Activated naive CD4-positive, alpha-beta T cell treated with anti-CD3 and anti-CD28 coated beads for 36 hours (primary cell): ENCODE results near the gene TRIOBP. TPM values are rescaled to one million over a fixed set of nuclear protein-coding genes. Genes with fewer than 3 reads are reported as not detected.

Experiments
- CTCF ChIA-PET: fragments of 350-600 bp; sonication (Branson Sonifier 250); formaldehyde crosslinking; loops from one replicate; lab custom pipeline; 2021; ENCODE audit warnings: antibody characterized with exemption; lab: Charles Lee
- DNase-seq: peaks from one replicate; pipeline ENCODE4 v3.0.0-alpha.2; 2020
- H3K27ac Mint-ChIP-seq: one replicate; pipeline ENCODE4 v1.8.0; 2021; ENCODE audit warnings: mild to moderate bottlenecking, mixed read lengths
- H3K27me3 Mint-ChIP-seq: one replicate; pipeline ENCODE4 v1.8.0; 2021; ENCODE audit warnings: low read depth, mixed read lengths
- H3K36me3 Mint-ChIP-seq: one replicate; pipeline ENCODE4 v1.8.0; 2021; ENCODE audit warnings: low read depth, mixed read lengths
- H3K4me1 Mint-ChIP-seq: one replicate; pipeline ENCODE4 v1.8.0; 2021; ENCODE audit warnings: low read depth, mixed read lengths
- H3K4me3 Mint-ChIP-seq: one replicate; pipeline ENCODE4 v1.8.0; 2021; ENCODE audit warnings: mild to moderate bottlenecking, moderate library complexity, mixed read lengths
- H3K9me3 Mint-ChIP-seq: one replicate; pipeline ENCODE4 v1.8.0; 2021; ENCODE audit warnings: mixed read lengths
- intact Hi-C: fragments of 100-400 bp; cut with micrococcal nuclease; formaldehyde crosslinking; loops from one replicate; pipeline ENCODE4 v1.15.1; 2023
- total RNA-seq, 2 experiments: library from RNA; stranded (reverse); gene quantifications; one replicate each; pipeline ENCODE4 v1.2.3, GENCODE V29; 2021

Gene TRIOBP
- total RNA-seq, 2 experiments from 2014 or later: 17.5 to 18.8 TPM

GRCh38 chr22:37802310-37803194 is 105.7 kb downstream of the TRIOBP start:
- no peaks in the 10 kb centered on the region for H3K9me3 Mint-ChIP-seq
- intact Hi-C loops: no loop called here
- no peaks in the 10 kb centered on the region for H3K36me3 Mint-ChIP-seq
- H3K27ac Mint-ChIP-seq: no peak overlapping the region
- H3K4me1 Mint-ChIP-seq: peaks cover 35% of the 10 kb centered on the region
- peak; percentile 43 for DNase-seq
- H3K27me3 Mint-ChIP-seq: peaks cover 35% of the 10 kb centered on the region
- H3K4me3 Mint-ChIP-seq: peak overlapping the region; percentile 70
- CTCF ChIA-PET: interaction anchor here (1.3 to 1.9 kb wide), 2 partner anchors 15 to 22 kb away, joined by 4 to 9 read pairs; no protein-coding TSS in a partner anchor

DNA sequence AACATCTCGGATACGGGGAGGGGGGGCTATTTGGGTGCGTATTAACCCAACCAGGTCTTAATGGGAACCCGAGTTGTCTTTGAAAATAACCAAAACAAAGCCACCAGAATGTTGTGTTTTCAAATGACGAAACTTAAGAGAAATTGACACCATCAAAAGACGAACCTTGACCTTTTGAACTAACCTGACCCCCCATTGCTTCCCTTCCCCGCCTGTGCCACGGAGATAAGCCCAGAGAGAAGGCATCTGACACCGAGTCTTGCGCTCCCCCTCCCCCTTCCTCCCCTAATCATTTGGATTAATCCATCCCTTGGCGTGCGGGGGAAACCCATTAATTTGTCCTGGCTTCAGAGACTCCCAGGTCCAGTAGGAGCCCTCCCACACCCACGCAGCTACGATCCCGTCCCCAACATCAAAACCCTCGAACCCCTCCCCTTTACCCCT is 106.4 kb downstream of the TRIOBP start:
- intact Hi-C loops: no loop called here
- H3K27ac Mint-ChIP-seq: no peak overlapping the region
- no peaks in the 10 kb centered on the region for H3K36me3 Mint-ChIP-seq
- CTCF ChIA-PET: interaction anchor here (1.9 kb wide), 1 partner anchor 15 kb away, joined by 9 read pairs; no protein-coding TSS in a partner anchor
- H3K4me1 Mint-ChIP-seq: peaks cover 37% of the 10 kb centered on the region
- peaks cover 37% of the 10 kb centered on the region for H3K27me3 Mint-ChIP-seq
- no peak for DNase-seq
- no peaks in the 10 kb centered on the region for H3K9me3 Mint-ChIP-seq
- H3K4me3 Mint-ChIP-seq: peak overlapping the region; percentile 70

GRCh38 chr22:37803639-37804351 is 106.9 kb downstream of the TRIOBP start:
- CTCF ChIA-PET: interaction anchor here (1.9 kb wide), 1 partner anchor 14 kb away, joined by 9 read pairs; no protein-coding TSS in a partner anchor
- Mint-ChIP-seq H3K36me3 (no peaks in the 10 kb centered on the region), H3K4me3 (peak overlapping the region; percentile 46), H3K27ac (no peak overlapping the region), H3K4me1 (peaks cover 42% of the 10 kb centered on the region), H3K27me3 (peaks cover 40% of the 10 kb centered on the region), H3K9me3 (no peaks in the 10 kb centered on the region)
- DNase-seq: no peak
- intact Hi-C loops: no loop called here

DNA sequence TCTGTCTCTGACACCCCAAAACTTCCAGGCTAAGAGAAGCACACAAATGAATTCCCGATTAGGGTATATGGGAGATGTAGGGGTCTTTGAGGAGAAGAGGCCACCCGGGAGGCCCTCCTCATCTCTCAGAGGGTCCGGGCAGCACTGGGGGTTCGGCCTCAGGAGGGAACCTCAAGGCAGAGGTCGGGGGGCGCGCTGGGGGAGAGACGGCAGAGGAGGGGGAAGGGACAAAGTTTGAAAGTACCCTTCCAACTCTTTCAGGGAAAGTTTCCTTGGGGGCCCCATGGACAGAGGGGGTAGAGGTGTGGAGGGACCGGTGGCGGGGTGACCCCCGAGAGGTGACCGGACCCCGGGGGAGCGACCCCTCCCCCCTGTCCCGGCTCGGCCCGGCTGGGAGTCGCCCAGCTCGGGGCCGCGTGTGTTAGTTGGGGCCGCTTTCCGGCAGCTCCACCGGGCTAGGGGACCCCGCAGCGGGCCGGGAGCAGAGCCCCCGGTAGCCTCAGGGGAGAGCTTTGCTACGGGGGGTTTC is 107.6 kb downstream of the TRIOBP start:
- Mint-ChIP-seq H3K4me3 (peak overlapping the region; percentile 46), H3K9me3 (no peaks in the 10 kb centered on the region), H3K27ac (no peak overlapping the region), H3K27me3 (peaks cover 46% of the 10 kb centered on the region), H3K4me1 (peaks cover 46% of the 10 kb centered on the region), H3K36me3 (no peaks in the 10 kb centered on the region)
- intact Hi-C loops: no loop called here
- CTCF ChIA-PET: no interaction called here
- DNase-seq: no peak

DNA sequence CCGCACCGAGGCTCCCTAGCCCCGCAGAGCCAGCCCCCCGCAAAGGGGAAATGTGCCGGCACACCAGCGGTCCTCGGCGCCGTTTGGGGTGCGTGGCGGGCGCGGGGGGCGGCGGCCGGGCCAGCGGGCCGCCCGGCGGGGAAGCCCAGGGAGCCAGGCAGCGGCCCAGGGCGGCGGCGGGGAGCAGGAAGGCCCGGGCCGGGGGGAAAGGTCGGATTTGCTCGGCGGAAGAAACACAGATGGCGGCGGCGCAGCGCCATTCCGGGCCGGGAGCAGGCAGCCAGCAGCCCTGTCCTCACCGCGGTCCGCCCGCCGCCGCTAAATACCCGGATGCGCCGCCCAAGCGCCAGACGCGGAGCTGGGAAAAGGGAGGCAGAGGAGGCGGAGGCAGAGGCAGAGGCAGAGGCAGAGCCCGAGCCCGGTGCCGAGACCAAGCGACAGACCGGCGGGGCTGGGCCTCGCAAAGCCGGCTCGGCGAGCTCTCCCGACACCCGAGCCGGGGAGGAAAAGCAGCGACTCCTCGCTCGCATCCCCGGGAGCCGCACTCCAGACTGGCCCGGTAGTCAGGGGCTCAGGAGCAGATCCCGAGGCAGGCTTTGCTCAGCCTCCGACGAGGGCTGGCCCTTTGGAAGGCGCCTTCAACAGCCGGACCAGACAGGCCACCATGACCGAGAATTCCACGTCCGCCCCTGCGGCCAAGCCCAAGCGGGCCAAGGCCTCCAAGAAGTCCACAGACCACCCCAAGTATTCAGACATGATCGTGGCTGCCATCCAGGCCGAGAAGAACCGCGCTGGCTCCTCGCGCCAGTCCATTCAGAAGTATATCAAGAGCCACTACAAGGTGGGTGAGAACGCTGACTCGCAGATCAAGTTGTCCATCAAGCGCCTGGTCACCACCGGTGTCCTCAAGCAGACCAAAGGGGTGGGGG is 108.3 kb downstream of the TRIOBP start:
- peaks cover 46% of the 10 kb centered on the region for H3K4me1 Mint-ChIP-seq
- no peaks in the 10 kb centered on the region for H3K9me3 Mint-ChIP-seq
- H3K36me3 Mint-ChIP-seq: no peaks in the 10 kb centered on the region
- peak; percentile 79 for DNase-seq
- CTCF ChIA-PET: no interaction called here
- peaks cover 48% of the 10 kb centered on the region for H3K27me3 Mint-ChIP-seq
- peak overlapping the region; percentile 60 for H3K4me3 Mint-ChIP-seq
- intact Hi-C loops: loop anchor here (5.0 kb wide), 3 partner anchors 128 to 198 kb away; partner anchors contain the start of genes GGA1 and LGALS1
- H3K27ac Mint-ChIP-seq: no peak overlapping the region

- peaks cover 48% of the 10 kb centered on the region for H3K27me3 Mint-ChIP-seq
- peaks cover 46% of the 10 kb centered on the region for H3K4me1 Mint-ChIP-seq
- CTCF ChIA-PET: no interaction called here
Observed at GRCh38 chr22:37805810-37806277, 109.0 kb downstream of the TRIOBP start.

GRCh38 chr22:37806409-37807333 is 109.8 kb downstream of the TRIOBP start:
- H3K27me3 Mint-ChIP-seq: peaks cover 48% of the 10 kb centered on the region
- peak overlapping the region; percentile 30 for H3K4me3 Mint-ChIP-seq
- H3K4me1 Mint-ChIP-seq: peaks cover 46% of the 10 kb centered on the region
- H3K9me3 Mint-ChIP-seq: no peaks in the 10 kb centered on the region
- peak; percentile 36 for DNase-seq
- CTCF ChIA-PET: interaction anchor here (0.7 to 4.3 kb wide), 3 partner anchors 12 to 163 kb away, joined by 3 to 51 read pairs (median 16); no protein-coding TSS in a partner anchor
- H3K36me3 Mint-ChIP-seq: no peaks in the 10 kb centered on the region
- intact Hi-C loops: loop anchor here (1.0 to 5.0 kb wide), 5 partner anchors 12 to 199 kb away; partner anchors contain the start of genes ANKRD54, GGA1 and LGALS1
- no peak overlapping the region for H3K27ac Mint-ChIP-seq

More at GRCh38 chr22:37805810-37806277, 109.0 kb downstream of the TRIOBP start:
- H3K4me3 Mint-ChIP-seq: peak overlapping the region; percentile 60
- H3K9me3 Mint-ChIP-seq: no peaks in the 10 kb centered on the region
- intact Hi-C loops: loop anchor here (5.0 kb wide), 3 partner anchors 129 to 199 kb away; partner anchors contain the start of genes GGA1 and LGALS1
- no peak overlapping the region for H3K27ac Mint-ChIP-seq
- H3K36me3 Mint-ChIP-seq: no peaks in the 10 kb centered on the region
- no peak for DNase-seq

GRCh38 chr22:37807410-37808293 is 110.8 kb downstream of the TRIOBP start, which contains the start of gene GCAT:
Gene GCAT (plus strand): TSS chr22:37807934. CDS start chr22:37807968, 34 bp downstream.
- intact Hi-C loops: loop anchor here (1.0 to 5.0 kb wide), 5 partner anchors 11 to 200 kb away; partner anchors contain the start of genes ANKRD54, GGA1 and LGALS1
- CTCF ChIA-PET: interaction anchor here (0.5 to 4.3 kb wide), 7 partner anchors 11 to 164 kb away, joined by 3 to 51 read pairs (median 4); partner anchors contain the start of gene ANKRD54
- Mint-ChIP-seq H3K4me1 (peaks cover 45% of the 10 kb centered on the region), H3K4me3 (peak within 1 kb of the TSS; percentile 80), H3K27ac (peak within 1 kb of the TSS; percentile 61), H3K36me3 (peaks cover 1% of the 10 kb centered on the region), H3K27me3 (peaks cover 48% of the 10 kb centered on the region), H3K9me3 (no peaks in the 10 kb centered on the region)
- DNase-seq: peak; percentile 96

- no peaks in the 10 kb centered on the region for H3K9me3 Mint-ChIP-seq
- no peak overlapping the region for H3K27ac Mint-ChIP-seq
- peaks cover 1% of the 10 kb centered on the region for H3K36me3 Mint-ChIP-seq
- H3K27me3 Mint-ChIP-seq: peaks cover 42% of the 10 kb centered on the region
- H3K4me1 Mint-ChIP-seq: peaks cover 39% of the 10 kb centered on the region
- CTCF ChIA-PET: interaction anchor here (0.6 to 4.3 kb wide), 5 partner anchors 10 to 127 kb away, joined by 3 to 51 read pairs (median 4); no protein-coding TSS in a partner anchor
- peak overlapping the region; percentile 80 for H3K4me3 Mint-ChIP-seq
- intact Hi-C loops: loop anchor here (5.0 kb wide), 3 partner anchors 131 to 201 kb away; partner anchors contain the start of genes GGA1 and LGALS1
- DNase-seq: no peak
Observed at GRCh38 chr22:37808294-37808657, 111.4 kb downstream of the TRIOBP start.
